HepG2 (cell line): Measurements from ENCODE around the gene SEBOX. TPM values are rescaled to one million over a fixed set of nuclear protein-coding genes. Genes with fewer than 3 reads are reported as not detected.
A peak's percentile ranks its signal among the peaks of the same experiment; 100 is the strongest.

ENCODE experiments used
- ATAC-seq: fragments of 200-7000 bp; cut with Tn5 transposase; 3 replicates; pipeline ENCODE4 v1.9.1; 2020; ENCODE audit warnings: mild to moderate bottlenecking, moderate library complexity
- BruUV-seq: library from RNA; stranded (reverse); fragments of 400-500 nt; replicated peaks from 2 replicates; lab custom pipeline; 2021; lab: Mats Ljungman, UMichigan
- CTCF ChIA-PET: fragments of 300-600 bp; formaldehyde crosslinking; extraction: SDS; loops from one replicate; lab custom pipeline; 2021; ENCODE audit warnings: low total read pairs, inconsistent platforms, low intra/inter-chr PET ratio; lab: Yijun Ruan, JAX
- POLR2A ChIA-PET: fragments of 350-600 bp; sonication (Branson Sonifier 250); formaldehyde crosslinking; loops from one replicate; lab custom pipeline; 2020; ENCODE audit warnings: antibody characterized with exemption, inconsistent platforms; lab: Yijun Ruan, JAX
- DNase-seq: peaks from one replicate; pipeline ENCODE4 v3.0.0-alpha.2; 2015; ENCODE audit warnings: low spot score
- FAIRE-seq: peaks from 3 replicates; lab custom pipeline; 2011; peaks lifted over from hg19 to GRCh38; lab: Jason Lieb, UNC
- H2AFZ ChIP-seq: one replicate; pipeline ENCODE4 v1.6.1; 2011; ENCODE audit warnings: low read length, inconsistent platforms
- H3K27ac ChIP-seq: fragments of 300-600 bp; 3 replicates; pipeline ENCODE4 v1.8.0; 2011; ENCODE audit warnings: mixed run types, mild to moderate bottlenecking, mixed read lengths, low read length, inconsistent platforms; ENCODE audit not compliant: insufficient read depth; ENCODE audit errors: extremely low read length
- H3K27me3 ChIP-seq, 2 experiments: fragments of 200-600 bp in 1 of 2; 2 replicates in 1 of 2; 3 replicates in 1 of 2; pipeline versions ENCODE4 v1.6.0 to v1.8.0; 2011; ENCODE audit warnings: low read length in 2 of 2, mild to moderate bottlenecking in 2 of 2, moderate library complexity in 2 of 2, inconsistent platforms in 1 of 2; ENCODE audit not compliant: insufficient read depth in 2 of 2, control insufficient read depth in 1 of 2
- H3K36me3 ChIP-seq, 2 experiments: fragments of 200-600 bp in 1 of 2; replicated peaks in 1 of 2; 2 replicates in 1 of 2; 3 replicates in 1 of 2; pipeline versions ENCODE4 v1.5.1 to v1.8.0; 2011; ENCODE audit warnings: low read length in 2 of 2, inconsistent platforms in 1 of 2; ENCODE audit not compliant: insufficient read depth in 2 of 2, control insufficient read depth in 1 of 2
- H3K4me1 ChIP-seq: 2 replicates; pipeline ENCODE4 v1.5.1; 2012; ENCODE audit warnings: low read length, inconsistent platforms; ENCODE audit not compliant: insufficient read depth
- H3K4me2 ChIP-seq: 2 replicates; pipeline ENCODE4 v1.6.0; 2011; ENCODE audit warnings: low read depth, low read length, inconsistent platforms
- H3K4me3 ChIP-seq, 3 experiments: fragments of 200-600 bp in 1 of 3; sonication (generic), shearing (Covaris generic) in 1 of 3; replicated peaks in 1 of 3; 2 replicates each; pipeline ENCODE4 v1.5.1; 2011 to 2016; ENCODE audit warnings: low read length in 3 of 3, inconsistent platforms in 2 of 3, low read depth in 2 of 3, mild to moderate bottlenecking in 2 of 3, control low read depth in 1 of 3, mixed read lengths in 1 of 3; ENCODE audit not compliant: insufficient read depth in 1 of 3
- H3K79me2 ChIP-seq: one replicate; pipeline ENCODE4 v1.6.1; 2011; ENCODE audit warnings: low read length, inconsistent platforms; ENCODE audit not compliant: insufficient read depth
- H3K9ac ChIP-seq: 2 replicates; pipeline ENCODE4 v1.6.0; 2011; ENCODE audit warnings: mild to moderate bottlenecking, low read depth, low read length, inconsistent platforms; ENCODE audit not compliant: insufficient read depth
- H3K9me3 ChIP-seq: 2 replicates; pipeline ENCODE4 v1.5.1; 2012; ENCODE audit warnings: mild to moderate bottlenecking, low read length
- H4K20me1 ChIP-seq: 2 replicates; pipeline ENCODE4 v1.6.0; 2011; ENCODE audit warnings: inconsistent platforms, mild to moderate bottlenecking, low read length, moderate library complexity; ENCODE audit not compliant: insufficient read depth
- ATRX ChIP-seq: sonication (generic); formaldehyde crosslinking; IDR thresholded peaks from 2 replicates; pipeline ENCODE4 v1.4.0; 2020; ENCODE audit warnings: missing genetic modification reagents, borderline replicate concordance
- MATR3 ChIP-seq: sonication (generic); formaldehyde crosslinking; IDR thresholded peaks from 2 replicates; pipeline ENCODE4 v1.4.0; 2020; ENCODE audit warnings: missing genetic modification reagents
- MEIS1 ChIP-seq: sonication (generic); formaldehyde crosslinking; IDR thresholded peaks from 2 replicates; pipeline ENCODE4 v1.9.0; 2021; ENCODE audit warnings: mild to moderate bottlenecking, missing genetic modification reagents, moderate library complexity, borderline replicate concordance
- NFYC ChIP-seq: IDR thresholded peaks from 2 replicates; pipeline ENCODE4 v1.6.1; 2016; ENCODE audit warnings: missing genetic modification reagents, missing compliant biosample characterization
- POLR2AphosphoS5 ChIP-seq: IDR thresholded peaks from 2 replicates; pipeline ENCODE4 v1.6.1; 2012; ENCODE audit warnings: low read depth, low read length
- REPIN1 ChIP-seq: sonication (generic); formaldehyde crosslinking; IDR thresholded peaks from 2 replicates; pipeline ENCODE4 v1.8.0; 2022; ENCODE audit warnings: missing genetic modification reagents, low read depth, mild to moderate bottlenecking, borderline replicate concordance
- TEAD2 ChIP-seq: sonication (generic); formaldehyde crosslinking; IDR thresholded peaks from 2 replicates; pipeline ENCODE4 v1.9.0; 2021; ENCODE audit warnings: missing genetic modification reagents
- THAP8 ChIP-seq: sonication (generic); formaldehyde crosslinking; IDR thresholded peaks from 2 replicates; pipeline ENCODE4 v1.5.1; 2020; ENCODE audit warnings: missing genetic modification reagents, mild to moderate bottlenecking, borderline replicate concordance
- UBTF ChIP-seq: sonication (generic); formaldehyde crosslinking; IDR thresholded peaks from 2 replicates; pipeline ENCODE4 v1.4.0; 2020; ENCODE audit warnings: mild to moderate bottlenecking, missing genetic modification reagents
- ZNF3 ChIP-seq: IDR thresholded peaks from 2 replicates; pipeline ENCODE4 v1.7.0; 2017; ENCODE audit warnings: inconsistent platforms
- ZNF576 ChIP-seq: sonication (generic); formaldehyde crosslinking; IDR thresholded peaks from 2 replicates; pipeline ENCODE4 v1.4.0; 2020; ENCODE audit warnings: mild to moderate bottlenecking, missing genetic modification reagents
- ZNF598 ChIP-seq: sonication (generic); formaldehyde crosslinking; IDR thresholded peaks from 2 replicates; pipeline ENCODE4 v1.5.1; 2020; ENCODE audit warnings: mild to moderate bottlenecking, missing genetic modification reagents, borderline replicate concordance
- ZNF614 ChIP-seq: IDR thresholded peaks from 2 replicates; pipeline ENCODE4 v1.6.1; 2018; ENCODE audit warnings: missing biosample characterization, missing genetic modification reagents, inconsistent platforms, borderline replicate concordance
- ZNF747 ChIP-seq: sonication (generic); formaldehyde crosslinking; IDR thresholded peaks from 2 replicates; pipeline ENCODE4 v1.8.1; 2023; ENCODE audit warnings: missing genetic modification reagents, mild to moderate bottlenecking, borderline replicate concordance
- WGBS: methylation state at CpG from one replicate; pipeline ENCODE4 v1.1.6; 2017; ENCODE audit warnings: low lambda C conversion rate; 5-methylcytosine and 5-hydroxymethylcytosine counted together
- in situ Hi-C: cut with HindIII; loops from 2 replicates; pipeline ENCODE4 v1.10.0; 2017; ENCODE audit warnings: low pct_unique_long_range_greater_than_20kb; ENCODE audit not compliant: extremely low pct_ligation_motif_present
- intact Hi-C: fragments of 100-400 bp; cut with micrococcal nuclease; formaldehyde crosslinking; loops from one replicate; pipeline ENCODE4 v1.10.0; 2022; ENCODE audit not compliant: unreplicated experiment
- polyA plus RNA-seq, 8 experiments: library from polyadenylated mRNA; depleted of rRNA in 3 of 8; stranded (reverse) in 7 of 8; unstranded in 1 of 8; fragments of >200 nt; fragmentation: Illumina TruSeq in 4 of 8; extraction: Trizol in 4 of 8; gene quantifications; 2 replicates each; pipeline versions ENCODE4 v1.2.1 to v1.2.3, GENCODE V29; 2011 to 2016; ENCODE audit warnings: low read depth in 4 of 8, missing spikeins in 1 of 8, mixed read lengths in 1 of 8; ENCODE audit not compliant: insufficient read depth in 1 of 8
- total RNA-seq, 5 experiments: library from RNA; depleted of rRNA; stranded (reverse); fragments of >200 nt; fragmentation: Illumina TruSeq; extraction: Trizol; gene quantifications; 2 replicates each; pipeline ENCODE4 v1.2.3, GENCODE V29; 2016; ENCODE audit warnings: low read depth in 1 of 5
- TF ChIP-seq, protein P1 (sequence below): sonication (generic); formaldehyde crosslinking; IDR thresholded peaks from 2 replicates; pipeline ENCODE4 v1.4.0; 2020; ENCODE audit warnings: missing genetic modification reagents

The SEBOX gene
- total and polyA plus RNA-seq, 2 of the 13 experiments (the other 11 are each of a cell fraction or from before 2014, with no cell fraction given) = not detected

DNA sequence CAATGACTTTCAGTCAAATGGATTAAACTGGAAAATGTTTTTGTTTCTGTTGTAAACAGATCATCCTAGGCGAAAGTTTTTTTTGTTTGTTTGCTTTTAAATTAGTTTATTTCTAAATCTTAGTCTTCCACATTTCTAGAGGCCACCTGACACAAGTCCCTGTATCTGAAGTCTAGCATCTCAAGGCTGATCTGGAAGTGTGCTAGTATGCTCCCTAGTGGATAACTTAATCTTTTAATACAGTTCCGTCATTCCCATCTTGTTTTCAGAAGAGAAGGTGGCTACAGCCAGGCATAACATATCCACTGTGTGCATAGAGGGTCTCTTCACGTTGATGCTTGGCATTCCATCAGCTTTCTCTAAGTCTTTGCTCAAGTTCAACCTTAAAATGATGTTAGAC lies 37.3 kb downstream of the SEBOX start:
- H3K4me2 ChIP-seq = no peak overlapping the region
- H3K27me3 ChIP-seq = no peaks in the 10 kb centered on the region
- CTCF ChIA-PET = no interaction called here
- FAIRE-seq = no peak
- POLR2A ChIA-PET = no interaction called here
- TF ChIP-seq MEIS1 (CRISPR knock-in tag) (no peak), ZNF576 (CRISPR knock-in tag) (no peak), TEAD2 (CRISPR knock-in tag) (no peak), ZNF3 (no peak), MATR3 (no peak), NFYC (CRISPR knock-in tag) (no peak), ZNF614 (CRISPR knock-in tag) (no peak), THAP8 (CRISPR knock-in tag) (no peak), ATRX (CRISPR knock-in tag) (no peak), ZNF747 (CRISPR knock-in tag) (no peak), UBTF (CRISPR knock-in tag) (no peak), ZNF598 (CRISPR knock-in tag) (no peak), POLR2AphosphoS5 (no peak; the same call in 1 of the 2 replicates), REPIN1 (no peak)
- TF ChIP-seq, protein P1, sequence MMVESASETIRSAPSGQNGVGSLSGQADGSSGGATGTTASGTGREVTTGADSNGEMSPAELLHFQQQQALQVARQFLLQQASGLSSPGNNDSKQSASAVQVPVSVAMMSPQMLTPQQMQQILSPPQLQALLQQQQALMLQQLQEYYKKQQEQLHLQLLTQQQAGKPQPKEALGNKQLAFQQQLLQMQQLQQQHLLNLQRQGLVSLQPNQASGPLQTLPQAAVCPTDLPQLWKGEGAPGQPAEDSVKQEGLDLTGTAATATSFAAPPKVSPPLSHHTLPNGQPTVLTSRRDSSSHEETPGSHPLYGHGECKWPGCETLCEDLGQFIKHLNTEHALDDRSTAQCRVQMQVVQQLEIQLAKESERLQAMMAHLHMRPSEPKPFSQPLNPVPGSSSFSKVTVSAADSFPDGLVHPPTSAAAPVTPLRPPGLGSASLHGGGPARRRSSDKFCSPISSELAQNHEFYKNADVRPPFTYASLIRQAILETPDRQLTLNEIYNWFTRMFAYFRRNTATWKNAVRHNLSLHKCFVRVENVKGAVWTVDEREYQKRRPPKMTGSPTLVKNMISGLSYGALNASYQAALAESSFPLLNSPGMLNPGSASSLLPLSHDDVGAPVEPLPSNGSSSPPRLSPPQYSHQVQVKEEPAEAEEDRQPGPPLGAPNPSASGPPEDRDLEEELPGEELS = no peak
- peaks cover 17 to 54% of the 10 kb centered on the region in 2 experiments for H3K36me3 ChIP-seq
- H3K9me3 ChIP-seq = no peaks in the 10 kb centered on the region
- 81% methylated on average over 3 of the region's 3 CpGs for WGBS
- no peak overlapping the region for H3K4me3 ChIP-seq
- H2AFZ ChIP-seq = no peak overlapping the region
- peaks cover 43% of the 10 kb centered on the region for H3K79me2 ChIP-seq
- intact Hi-C loops (no loop called here), in situ Hi-C loops (no loop called here)
- no peaks in the 10 kb centered on the region for H4K20me1 ChIP-seq
- no peak overlapping the region for H3K9ac ChIP-seq
- no peak for DNase-seq
- BruUV-seq = no TSS peak
- H3K4me1 ChIP-seq = peaks cover 59% of the 10 kb centered on the region
- no peak for ATAC-seq
- H3K27ac ChIP-seq = peak overlapping the region; percentile 6
